Measurements from ENCODE around the gene VASP. TPM values are rescaled to one million over a fixed set of nuclear protein-coding genes. Genes with fewer than 3 reads are reported as not detected.
A peak's percentile ranks its signal among the peaks of the same experiment; 100 is the strongest.

VASP gene
- total and polyA plus RNA-seq, 2 experiments from 2014 or later = 60.3 to 147 TPM

- Histone ChIP-seq H3K27ac (ENCODE audit: low read depth) (peak overlapping the region; percentile 67; the same call in 1 of the 2 replicates), H3K36me3 (ENCODE audit: insufficient read depth) (peaks cover 20% of the 10 kb centered on the region), H3K4me1 (ENCODE audit: insufficient read depth) (peaks cover 10% of the 10 kb centered on the region), H3K79me2 (replicated peaks; ENCODE audit: insufficient read depth) (no peaks in the 10 kb centered on the region), H2AFZ (no peak overlapping the region), H3K27me3 (ENCODE audit: insufficient read depth) (peaks cover 19% of the 10 kb centered on the region), H3F3A (replicated peaks; ENCODE audit: low read depth) (peaks cover 32% of the 10 kb centered on the region), H3K4me3 (no peak overlapping the region), H4K20me1 (replicated peaks; ENCODE audit: insufficient read depth) (peaks cover 23% of the 10 kb centered on the region), H3K4me2 (no peak overlapping the region), H3K9me2 (ENCODE audit: insufficient read depth) (no peaks in the 10 kb centered on the region)
- peak overlapping the region; percentile 72 for H3K27ac Mint-ChIP-seq
- ATAC-seq (peak; percentile 43), DNase-seq (ENCODE audit: low spot score) (peak; percentile 97)
- H3K36me3 Mint-ChIP-seq (ENCODE audit: low read depth) = peaks cover 52% of the 10 kb centered on the region
- H3K4me3 Mint-ChIP-seq = no peak overlapping the region; the same call in 2 of the 3 replicates
- H3K9me3 Mint-ChIP-seq = peaks cover 2% of the 10 kb centered on the region; the same call in 2 of the 3 replicates
- peaks cover 18% of the 10 kb centered on the region for H3K4me1 Mint-ChIP-seq
- TF ChIP-seq JUNB (IDR thresholded peaks at IDR 0.05; ENCODE audit: unreplicated experiment) (no peak), STAT1 (IDR thresholded peaks at IDR 0.05; ENCODE audit: unreplicated experiment) (no peak), ETS1 (IDR thresholded peaks at IDR 0.05) (no peak), CREB1 (CRISPR knock-in tag; IDR thresholded peaks at IDR 0.05; ENCODE audit: low read depth) (no peak), REST (IDR thresholded peaks at IDR 0.05; ENCODE audit: unreplicated experiment) (no peak), NANOG (IDR thresholded peaks at IDR 0.05; ENCODE audit: borderline replicate concordance) (no peak), ZNF331 (CRISPR knock-in tag; IDR thresholded peaks at IDR 0.05; ENCODE audit: low read depth) (no peak), EZH2 (IDR thresholded peaks at IDR 0.05; ENCODE audit: low read depth, unreplicated experiment) (no peak), EZH2phosphoT487 (IDR thresholded peaks at IDR 0.05; ENCODE audit: unreplicated experiment) (no peak), POLR2AphosphoS5 (IDR thresholded peaks at IDR 0.05; ENCODE audit: low read depth) (no peak), ZNF462 (CRISPR knock-in tag; IDR thresholded peaks at IDR 0.05) (no peak), CTCF (conservative IDR thresholded peaks at IDR 0.05; ENCODE audit: low read depth in 2 of 2) (no peak), ZNF114 (CRISPR knock-in tag; IDR thresholded peaks at IDR 0.05) (no peak)
- H3K27me3 Mint-ChIP-seq (ENCODE audit: insufficient read depth, low read depth, poor library complexity) = peaks cover 35% of the 10 kb centered on the region
These were observed 18.9 kb downstream of the VASP start for GRCh38 chr19:45526143-45526542.

Measured in GM23338 (cell line).